Fibroblast of skin of right biceps (primary cell): ENCODE data around the gene SCIN.
"Not testable (repeated sequence)": the region's sequence is repeated elsewhere in the genome, so short reads cannot be mapped to it uniquely, and the experiment has no call there.

Experiments
- DNase-seq: peaks from one replicate; pipeline ENCODE4 v3.0.0-alpha.2; 2013

The SCIN gene

GRCh38 chr7:12570534-12571461 lies at the start of gene SCIN:
SCIN (plus strand) TSS chr7:12570720; CDS start chr7:12570787, 67 bp downstream.
- DNase-seq = peak; percentile 27

- peak; percentile 51 for DNase-seq
These were observed 45.6 kb upstream of the SCIN start for GRCh38 chr7:12524794-12525386.

GRCh38 chr7:12526693-12527092 lies 43.8 kb upstream of the SCIN start:
- not testable (repeated sequence) for DNase-seq

GRCh38 chr7:12527670-12528069 lies 42.9 kb upstream of the SCIN start:
- not testable (repeated sequence) for DNase-seq

DNA sequence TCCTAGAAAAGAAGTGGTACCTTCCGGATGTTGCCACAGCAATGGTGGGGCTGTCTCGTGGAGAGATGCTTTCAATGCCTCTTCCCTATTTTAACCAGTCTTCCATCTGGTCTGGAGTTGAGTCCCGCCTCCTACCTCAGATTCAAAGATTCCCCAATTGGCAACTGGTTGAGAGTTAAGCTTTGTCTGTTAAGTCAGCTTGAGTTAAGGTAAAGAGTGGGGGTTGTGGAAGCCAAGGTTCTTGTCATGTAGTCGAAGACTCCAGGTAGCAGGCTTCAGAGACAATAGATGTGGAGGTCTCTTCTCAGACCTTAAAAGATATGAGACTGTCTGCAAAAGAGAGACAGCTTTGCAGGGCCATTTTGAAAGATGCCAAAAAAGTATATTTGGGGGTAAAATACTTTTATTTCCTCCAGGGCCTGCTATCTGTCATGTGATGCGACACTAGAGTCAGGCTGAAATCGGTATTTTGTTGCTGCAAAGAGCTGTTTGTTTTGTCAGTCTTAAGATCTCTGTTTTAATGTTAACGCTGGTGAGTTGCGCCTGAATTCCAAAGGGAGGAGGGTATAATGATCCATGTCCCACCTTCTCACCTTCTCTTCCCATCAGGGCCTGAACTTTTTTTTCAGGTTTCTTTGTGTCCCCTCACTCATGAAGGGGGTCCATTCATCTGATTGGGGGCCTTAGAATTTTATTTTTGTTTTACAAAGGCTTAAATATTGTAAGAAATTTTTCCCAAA lies 40.4 kb upstream of the SCIN start:
- DNase-seq = no peak

GRCh38 chr7:12531784-12532183 lies 38.7 kb upstream of the SCIN start:
- DNase-seq = no peak

- no peak for DNase-seq
These were observed 36.5 kb upstream of the SCIN start for GRCh38 chr7:12534046-12534445.

GRCh38 chr7:12539681-12540080 lies 30.8 kb upstream of the SCIN start:
- no peak for DNase-seq

DNA sequence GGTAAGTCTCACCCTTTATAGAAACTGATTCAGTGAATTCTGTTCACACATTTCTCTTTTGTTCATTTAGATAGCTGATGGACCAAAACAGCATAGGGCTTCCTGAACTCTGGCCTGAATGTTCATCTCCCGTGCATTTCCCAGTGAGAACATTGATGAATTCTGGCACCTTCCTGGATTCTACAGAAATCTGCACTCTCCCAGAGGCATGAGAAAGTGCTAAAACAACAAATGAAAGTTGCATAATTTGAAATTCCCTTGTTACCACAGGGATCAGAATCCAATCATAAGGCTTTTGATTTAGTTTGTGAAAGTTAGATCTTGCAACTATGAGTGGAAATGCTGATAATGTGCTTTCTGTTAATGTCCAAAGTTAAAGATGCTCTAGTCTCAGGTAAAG lies 29.7 kb upstream of the SCIN start:
- DNase-seq = peak; percentile 11

DNA sequence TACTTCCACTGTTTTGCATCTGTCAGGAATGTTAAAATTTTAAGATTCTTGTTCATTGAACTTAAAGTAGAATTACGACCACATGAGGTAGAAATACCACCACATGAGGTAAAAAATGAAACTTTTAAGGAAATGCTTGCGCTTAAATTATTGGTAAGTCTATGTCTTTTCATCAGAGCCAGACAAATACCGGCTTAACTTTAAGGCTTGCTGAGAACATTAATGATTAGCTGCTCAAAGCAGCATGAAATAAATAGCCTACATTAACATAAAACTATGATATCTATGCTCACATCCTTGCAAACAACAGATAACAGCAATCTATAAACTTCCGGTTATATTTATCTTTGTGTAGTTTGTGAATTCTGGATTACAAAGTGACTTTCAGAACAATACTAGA lies 26.9 kb upstream of the SCIN start:
- DNase-seq = no peak

DNA sequence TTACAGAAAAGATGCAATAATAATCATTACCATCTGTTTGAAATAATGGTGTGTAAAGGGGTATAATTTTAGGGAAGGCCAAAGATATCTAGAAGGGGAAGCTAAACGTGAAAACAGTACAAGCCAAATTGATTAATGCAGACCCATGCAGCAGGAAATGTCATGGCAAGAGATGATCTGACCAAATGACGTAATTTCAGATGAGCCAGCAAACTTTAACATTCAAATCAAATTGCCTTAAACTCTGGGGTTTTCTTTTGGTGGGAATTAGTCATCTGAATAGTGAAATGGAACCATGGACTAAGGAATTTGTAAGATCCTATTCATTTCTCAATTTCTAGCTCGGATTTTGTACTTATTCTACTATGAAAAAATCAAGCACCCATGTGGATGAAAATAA lies 21.4 kb upstream of the SCIN start:
- peak; percentile 82 for DNase-seq

DNA sequence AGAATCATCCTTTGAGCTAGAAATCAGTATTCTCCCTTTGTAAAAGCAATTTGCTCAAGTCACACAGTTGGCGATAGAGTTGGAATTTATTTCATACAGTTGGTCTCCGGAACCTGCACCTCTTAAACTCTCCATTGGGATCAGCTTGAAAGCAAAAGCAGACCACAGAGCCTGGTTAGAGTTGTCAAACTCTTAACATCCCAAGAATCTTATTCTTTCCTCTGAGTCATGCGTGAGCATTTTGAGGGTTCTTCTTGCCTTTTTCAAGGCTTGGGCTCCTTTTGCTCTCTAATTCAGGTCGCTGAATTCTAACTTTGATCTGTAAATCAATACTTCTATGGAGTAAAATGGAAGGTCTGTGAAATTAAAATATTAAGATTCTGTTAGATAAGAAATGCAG lies 19.6 kb upstream of the SCIN start:
- peak; percentile 77 for DNase-seq

GRCh38 chr7:12552876-12553275 lies 17.6 kb upstream of the SCIN start:
- no peak for DNase-seq

DNA sequence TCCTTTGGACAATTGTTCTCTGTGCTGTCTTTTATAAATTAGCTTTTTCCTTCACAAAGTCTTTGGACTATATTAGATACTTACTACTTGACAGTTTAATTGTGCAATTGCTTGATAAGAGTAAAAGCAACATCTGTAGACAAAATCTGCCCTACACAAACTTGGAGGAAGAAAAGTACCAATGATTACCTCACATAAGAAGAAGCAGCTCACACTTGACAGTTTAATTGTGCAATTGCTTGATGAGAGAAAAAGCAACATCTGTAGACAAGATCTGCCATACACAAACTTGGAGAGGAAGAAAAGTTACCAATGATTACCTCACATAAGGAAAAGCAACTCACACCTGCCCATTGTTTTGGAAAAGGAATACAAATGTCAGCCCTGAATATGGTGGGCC lies 17.1 kb upstream of the SCIN start:
- DNase-seq = no peak

DNA sequence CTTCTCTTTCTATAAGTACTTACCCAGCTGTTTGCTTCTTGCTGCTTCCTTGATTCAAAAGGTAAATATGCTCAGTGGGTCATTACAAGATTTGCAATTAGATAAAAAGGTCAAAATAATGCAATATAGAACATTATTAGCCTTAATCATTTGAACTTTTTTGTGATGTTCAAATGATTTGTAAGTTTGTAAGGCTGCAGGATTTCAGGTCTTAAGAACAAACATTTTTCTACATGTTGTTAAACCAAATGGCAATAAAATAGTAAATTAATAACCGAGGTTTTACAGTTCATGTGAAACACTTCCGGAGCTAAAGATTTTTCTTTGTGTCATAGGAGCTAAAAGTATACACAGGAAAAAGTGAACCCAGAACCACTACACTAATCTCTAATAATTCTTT lies 16.2 kb upstream of the SCIN start:
- DNase-seq = no peak

DNA sequence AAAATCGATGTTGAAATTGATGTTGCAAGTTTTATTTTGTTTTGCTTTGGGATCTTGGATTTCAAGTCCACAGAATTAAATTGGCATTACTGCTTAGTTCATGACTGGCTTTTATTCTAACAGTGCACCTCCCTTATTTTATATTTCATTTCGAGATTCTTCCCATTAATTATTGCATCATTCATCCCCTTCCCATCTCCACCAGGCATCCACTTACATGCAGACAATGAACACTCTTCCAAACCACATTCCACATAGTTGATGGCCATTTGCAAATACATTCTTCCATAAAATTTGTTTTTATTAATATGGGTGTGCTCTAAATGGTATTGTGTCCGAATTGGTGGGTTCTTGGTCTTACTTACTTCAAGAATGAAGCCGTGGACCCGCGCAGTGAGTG lies 15.6 kb upstream of the SCIN start:
- DNase-seq = no peak

- DNase-seq = not testable (repeated sequence)
These were observed 14.8 kb upstream of the SCIN start for GRCh38 chr7:12555695-12556094.

GRCh38 chr7:12556139-12556792 lies 14.3 kb upstream of the SCIN start:
- DNase-seq = not testable (repeated sequence)

DNA sequence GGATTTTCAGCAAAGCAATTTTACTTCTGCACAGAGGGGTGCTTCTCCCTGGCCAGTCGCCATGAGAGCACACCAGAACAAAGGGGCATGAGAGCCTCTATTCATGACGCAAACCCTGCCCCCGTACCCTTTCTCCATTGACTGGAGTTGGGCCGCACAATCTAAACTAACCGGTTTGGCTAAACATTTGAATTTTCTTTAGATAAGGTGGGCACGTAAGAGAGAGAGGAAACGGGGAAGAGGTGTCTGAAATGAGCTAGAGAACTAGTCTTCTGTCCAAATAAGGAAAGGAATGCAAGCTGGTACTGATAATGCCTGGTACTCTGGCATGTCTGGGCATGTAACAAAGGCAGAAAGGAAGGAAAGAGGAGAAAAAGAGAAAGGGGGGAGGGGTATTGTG lies 13.2 kb upstream of the SCIN start:
- no peak for DNase-seq

GRCh38 chr7:12564996-12565764 lies 5.3 kb upstream of the SCIN start:
- peak; percentile 40 for DNase-seq

- no peak for DNase-seq
These were observed 4.6 kb upstream of the SCIN start for GRCh38 chr7:12565873-12566272.

- DNase-seq = no peak
These were observed 3.5 kb upstream of the SCIN start for GRCh38 chr7:12567015-12567414.
